Right hindlimb (tissue), 1 donor: ENCODE results near the gene BICDL1.
"Not testable (repeated sequence)": the region's sequence is repeated elsewhere in the genome, so short reads cannot be mapped to it uniquely, and the experiment has no call there.

ENCODE experiments used
- DNase-seq: peaks from one replicate; pipeline ENCODE4 v3.0.0-alpha.2; 2018

Gene BICDL1

GRCh38 chr12:120006258-120006975 is 17.4 kb downstream of the BICDL1 start:
- no peak for DNase-seq

GRCh38 chr12:120007272-120007671 is 18.2 kb downstream of the BICDL1 start:
- DNase-seq, result no peak

- DNase-seq, result no peak
Measured at GRCh38 chr12:120010661-120011230, 21.7 kb downstream of the BICDL1 start.

- no peak for DNase-seq
Measured at GRCh38 chr12:120012067-120012621, 23.1 kb downstream of the BICDL1 start.

GRCh38 chr12:120013659-120014380 is 24.8 kb downstream of the BICDL1 start:
- DNase-seq, result no peak

GRCh38 chr12:120014381-120014735 is 25.3 kb downstream of the BICDL1 start:
- DNase-seq, result not testable (repeated sequence)

- DNase-seq, result no peak
Measured at GRCh38 chr12:120015313-120015712, 26.3 kb downstream of the BICDL1 start.

- DNase-seq, result not testable (repeated sequence)
Measured at GRCh38 chr12:120016199-120016598, 27.2 kb downstream of the BICDL1 start.

- no peak for DNase-seq
Measured at GRCh38 chr12:120019197-120019596, 30.2 kb downstream of the BICDL1 start.

GRCh38 chr12:120019938-120020337 is 30.9 kb downstream of the BICDL1 start:
- no peak for DNase-seq

GRCh38 chr12:120024193-120024592 is 35.2 kb downstream of the BICDL1 start:
- DNase-seq, result no peak

GRCh38 chr12:120025640-120026039 is 36.6 kb downstream of the BICDL1 start:
- no peak for DNase-seq

GRCh38 chr12:120032242-120032641 is 43.2 kb downstream of the BICDL1 start:
- no peak for DNase-seq

- DNase-seq, result no peak
Measured at GRCh38 chr12:120037851-120038250, 48.8 kb downstream of the BICDL1 start.

GRCh38 chr12:120039711-120040110 is 50.7 kb downstream of the BICDL1 start:
- no peak for DNase-seq

- no peak for DNase-seq
Measured at GRCh38 chr12:120041386-120042231, 52.6 kb downstream of the BICDL1 start.

- not testable (repeated sequence) for DNase-seq
Measured at GRCh38 chr12:120045367-120045766, 56.3 kb downstream of the BICDL1 start.

- DNase-seq, result no peak
Measured at GRCh38 chr12:120047072-120047471, 58.0 kb downstream of the BICDL1 start.

GRCh38 chr12:120048263-120048662 is 59.2 kb downstream of the BICDL1 start:
- no peak for DNase-seq

- DNase-seq, result no peak
Measured at GRCh38 chr12:120049426-120049825, 60.4 kb downstream of the BICDL1 start.

GRCh38 chr12:120051535-120051934 is 62.5 kb downstream of the BICDL1 start:
- no peak for DNase-seq

- no peak for DNase-seq
Measured at GRCh38 chr12:120054293-120054692, 65.3 kb downstream of the BICDL1 start.
